HG03025 (cell line): ENCODE data around the gene SLC39A13.
"Not testable (repeated sequence)": the region's sequence is repeated elsewhere in the genome, so short reads cannot be mapped to it uniquely, and the experiment has no call there.

Experiments
- ATAC-seq: cut with Tn5 transposase; IDR thresholded peaks from one replicate; pipeline ENCODE4 v1.9.1; 2021; ENCODE audit warnings: mild to moderate bottlenecking, moderate library complexity; ENCODE audit not compliant: unreplicated experiment, low FRiP score

The SLC39A13 gene

GRCh38 chr11:47447906-47448305 lies 39.5 kb downstream of the SLC39A13 start:
- ATAC-seq, result no peak

- no peak for ATAC-seq
Observed at GRCh38 chr11:47448566-47449427, 40.4 kb downstream of the SLC39A13 start, which contains the start of gene RAPSN. TSS of gene RAPSN (minus strand) at chr11:47449136. CDS start at chr11:47448964, 172 bp downstream.

GRCh38 chr11:47449541-47449940 lies 41.2 kb downstream of the SLC39A13 start:
- no peak for ATAC-seq

DNA sequence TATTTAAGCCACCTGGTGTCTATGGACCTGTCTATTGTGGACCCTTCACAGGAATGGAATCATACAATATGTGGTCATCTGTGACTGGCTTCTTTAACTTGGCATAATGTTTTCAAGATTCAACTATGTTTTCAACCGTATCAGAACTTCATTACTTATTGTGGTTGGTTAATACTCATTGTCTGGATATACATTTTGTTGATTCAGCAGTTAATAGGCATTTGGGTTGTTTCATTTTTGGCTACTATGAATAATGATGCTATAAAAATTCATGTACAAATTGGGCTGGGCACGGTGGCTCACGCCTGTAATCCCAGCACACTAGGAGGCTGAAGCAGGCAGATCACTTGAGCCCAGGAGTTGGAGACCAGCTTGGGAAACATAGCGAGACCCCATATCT lies 43.0 kb downstream of the SLC39A13 start:
- no peak for ATAC-seq

DNA sequence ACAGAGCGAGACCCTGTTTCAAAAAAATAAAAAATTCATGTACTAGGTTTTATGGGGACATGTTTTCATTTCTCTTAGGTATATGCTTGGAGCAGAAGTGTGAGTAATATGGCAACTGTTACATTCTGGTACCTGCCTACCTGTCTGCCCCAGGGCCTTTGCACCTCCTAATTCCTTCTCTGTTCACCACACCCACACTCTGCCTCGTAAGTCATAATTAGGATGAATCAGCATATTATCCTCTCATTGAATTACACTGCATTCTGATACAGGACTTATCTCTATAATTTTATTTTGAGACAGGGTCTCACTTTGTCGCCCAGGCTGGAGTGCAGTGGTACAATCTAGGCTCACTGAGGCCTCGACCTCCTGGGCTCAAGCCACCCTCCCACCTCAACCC lies 43.6 kb downstream of the SLC39A13 start:
- ATAC-seq, result no peak

GRCh38 chr11:47453365-47453764 lies 45.0 kb downstream of the SLC39A13 start:
- ATAC-seq, result no peak

GRCh38 chr11:47454258-47454671 lies 45.9 kb downstream of the SLC39A13 start:
- not testable (repeated sequence) for ATAC-seq

DNA sequence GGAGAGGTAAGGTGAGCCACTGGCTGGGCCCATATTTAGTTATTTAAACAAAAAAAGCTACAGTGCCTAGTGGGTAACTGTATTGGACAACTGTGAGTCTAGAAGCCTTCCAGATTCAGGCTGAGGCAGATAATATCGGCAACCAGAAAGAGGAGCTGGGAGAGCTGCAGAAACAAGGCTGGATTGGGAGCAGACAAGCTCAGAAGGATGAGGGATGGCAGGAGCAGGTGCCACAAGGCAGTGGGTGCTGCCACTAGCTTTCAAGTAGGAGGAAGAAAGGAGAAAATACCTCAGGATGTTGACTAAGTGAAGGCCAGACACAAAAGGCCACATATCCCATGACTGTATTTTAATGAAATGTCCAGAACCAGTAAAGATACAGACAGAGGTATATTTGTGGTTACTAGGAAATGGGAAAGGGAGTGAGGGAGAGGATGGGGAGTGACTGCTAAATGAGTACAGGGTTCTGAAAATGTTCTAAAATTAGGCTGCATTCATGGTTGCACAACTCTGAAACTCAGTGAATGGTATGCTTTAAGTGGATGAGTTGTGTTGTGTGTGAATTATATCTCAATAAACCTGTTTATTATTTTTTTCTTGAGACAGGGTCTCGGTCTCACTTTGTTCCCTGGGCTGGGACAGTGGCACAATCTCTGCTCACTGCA lies 52.3 kb downstream of the SLC39A13 start:
- no peak for ATAC-seq

DNA sequence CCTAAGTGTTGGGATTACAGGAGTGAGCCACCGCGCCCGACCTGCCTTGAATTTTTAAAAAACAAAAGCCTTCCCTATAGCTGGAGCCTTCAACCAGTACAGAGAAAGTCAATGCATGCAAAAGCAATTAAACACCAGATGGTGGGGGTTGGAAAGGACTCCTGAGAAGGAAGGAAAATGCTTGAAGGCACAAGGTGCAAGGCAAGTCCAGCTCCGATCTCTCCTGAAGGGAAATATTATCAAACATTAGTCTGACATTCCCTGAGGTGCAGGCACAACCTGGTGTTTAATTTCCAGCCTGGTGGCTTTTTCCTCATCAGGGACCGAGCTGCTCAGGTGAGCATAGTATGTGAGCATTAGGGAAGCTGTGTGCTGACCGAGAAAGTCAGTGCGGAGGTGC lies 53.5 kb downstream of the SLC39A13 start:
- no peak for ATAC-seq

- no peak for ATAC-seq
Observed at GRCh38 chr11:47464483-47464882, 56.1 kb downstream of the SLC39A13 start.
